ENCODE data around the gene TFAP2C. TPM values are rescaled to one million over a fixed set of nuclear protein-coding genes. Genes with fewer than 3 reads are reported as not detected.

Gene TFAP2C
- total RNA-seq, 1 donor from 2014 or later: 0.50 TPM

DNA sequence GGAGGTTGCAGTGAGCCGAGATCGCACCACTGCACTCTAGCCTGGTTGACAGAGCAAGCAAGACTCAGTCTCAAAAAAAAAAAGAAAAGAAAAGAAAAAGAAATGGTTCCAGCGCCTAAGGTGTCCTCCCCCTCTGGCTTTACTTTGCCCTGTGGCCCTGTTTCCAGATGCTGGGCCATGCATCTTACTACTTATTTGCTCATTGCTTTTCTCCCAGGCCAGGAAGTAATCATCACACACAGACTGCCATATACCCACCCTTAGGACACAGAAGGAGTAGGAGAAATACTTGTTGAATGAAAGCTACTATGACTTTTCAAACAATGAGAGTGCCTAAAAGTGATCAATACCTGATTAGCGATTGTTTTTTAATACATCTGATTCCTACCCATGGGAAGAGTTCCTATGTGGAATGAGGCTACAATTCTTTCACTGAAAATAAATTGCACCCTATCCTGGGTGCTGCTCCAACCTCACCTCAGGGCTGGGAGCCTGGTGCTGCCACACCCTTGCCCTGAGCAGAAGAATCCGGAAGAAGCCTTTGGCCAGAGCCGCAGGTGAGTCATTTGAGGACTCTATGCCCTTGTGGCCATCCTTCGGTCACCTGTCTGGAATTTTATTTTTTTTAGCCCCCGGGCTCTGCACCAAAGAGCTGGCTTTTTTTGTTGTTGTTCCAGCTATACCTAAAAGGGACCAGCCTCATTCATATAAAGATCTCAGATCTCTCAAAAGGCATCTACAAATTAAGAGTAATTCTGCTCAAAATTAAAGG lies 22.7 kb upstream of the TFAP2C start:
- no peak overlapping the region for H3K27ac Mint-ChIP-seq
- H3K9me3 Mint-ChIP-seq (ENCODE audit: low read depth): no peaks in the 10 kb centered on the region
- peaks cover 13% of the 10 kb centered on the region for H3K27me3 Mint-ChIP-seq
- H3K4me1 Mint-ChIP-seq (ENCODE audit: low read depth): peaks cover 8% of the 10 kb centered on the region
- no peaks in the 10 kb centered on the region for H3K36me3 Mint-ChIP-seq (ENCODE audit: insufficient read depth)
- TF ChIP-seq, protein P1, sequence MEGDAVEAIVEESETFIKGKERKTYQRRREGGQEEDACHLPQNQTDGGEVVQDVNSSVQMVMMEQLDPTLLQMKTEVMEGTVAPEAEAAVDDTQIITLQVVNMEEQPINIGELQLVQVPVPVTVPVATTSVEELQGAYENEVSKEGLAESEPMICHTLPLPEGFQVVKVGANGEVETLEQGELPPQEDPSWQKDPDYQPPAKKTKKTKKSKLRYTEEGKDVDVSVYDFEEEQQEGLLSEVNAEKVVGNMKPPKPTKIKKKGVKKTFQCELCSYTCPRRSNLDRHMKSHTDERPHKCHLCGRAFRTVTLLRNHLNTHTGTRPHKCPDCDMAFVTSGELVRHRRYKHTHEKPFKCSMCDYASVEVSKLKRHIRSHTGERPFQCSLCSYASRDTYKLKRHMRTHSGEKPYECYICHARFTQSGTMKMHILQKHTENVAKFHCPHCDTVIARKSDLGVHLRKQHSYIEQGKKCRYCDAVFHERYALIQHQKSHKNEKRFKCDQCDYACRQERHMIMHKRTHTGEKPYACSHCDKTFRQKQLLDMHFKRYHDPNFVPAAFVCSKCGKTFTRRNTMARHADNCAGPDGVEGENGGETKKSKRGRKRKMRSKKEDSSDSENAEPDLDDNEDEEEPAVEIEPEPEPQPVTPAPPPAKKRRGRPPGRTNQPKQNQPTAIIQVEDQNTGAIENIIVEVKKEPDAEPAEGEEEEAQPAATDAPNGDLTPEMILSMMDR (IDR thresholded peaks at IDR 0.05; ENCODE audit: unreplicated experiment): no peak
- no peak for DNase-seq (ENCODE audit: low spot score, unreplicated experiment)
- H3K4me3 Mint-ChIP-seq (ENCODE audit: low read depth): no peak overlapping the region

DNA sequence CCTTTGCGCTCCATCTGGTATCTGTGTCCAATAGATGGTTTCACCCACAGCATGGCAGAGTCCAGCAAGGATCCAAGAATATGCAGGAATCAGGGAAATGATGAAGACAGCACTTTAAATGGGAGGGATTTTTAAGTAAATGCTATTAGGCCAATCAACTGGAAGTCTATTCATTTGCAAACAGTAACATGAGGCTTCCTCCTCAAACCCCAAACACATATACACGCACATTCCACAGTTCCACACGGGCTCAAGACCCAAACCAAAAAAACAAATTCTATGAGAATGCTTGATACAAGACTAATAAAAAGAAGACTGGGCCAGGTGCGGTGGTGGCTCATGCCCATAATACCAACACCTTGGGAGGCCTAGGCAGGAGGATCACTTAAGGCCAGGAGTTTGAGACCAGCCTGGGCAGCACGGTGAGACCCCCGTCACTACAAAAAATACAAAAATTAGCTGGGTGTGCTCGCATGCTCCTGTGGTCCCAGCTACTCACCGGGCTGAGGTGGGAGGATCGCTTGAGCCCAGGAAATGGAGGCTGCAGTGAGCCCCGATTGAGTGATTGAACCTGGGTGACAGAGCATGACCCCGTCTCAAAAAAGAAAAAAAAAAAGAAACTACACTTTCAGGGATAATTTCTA lies 21.9 kb upstream of the TFAP2C start:
- DNase-seq (ENCODE audit: low spot score, unreplicated experiment): no peak
- peaks cover 13% of the 10 kb centered on the region for H3K27me3 Mint-ChIP-seq
- H3K9me3 Mint-ChIP-seq (ENCODE audit: low read depth): no peaks in the 10 kb centered on the region
- TF ChIP-seq, protein P1 (IDR thresholded peaks at IDR 0.05; ENCODE audit: unreplicated experiment): no peak
- no peak overlapping the region for H3K27ac Mint-ChIP-seq
- no peaks in the 10 kb centered on the region for H3K36me3 Mint-ChIP-seq (ENCODE audit: insufficient read depth)
- H3K4me3 Mint-ChIP-seq (ENCODE audit: low read depth): no peak overlapping the region
- H3K4me1 Mint-ChIP-seq (ENCODE audit: low read depth): peaks cover 8% of the 10 kb centered on the region

DNA sequence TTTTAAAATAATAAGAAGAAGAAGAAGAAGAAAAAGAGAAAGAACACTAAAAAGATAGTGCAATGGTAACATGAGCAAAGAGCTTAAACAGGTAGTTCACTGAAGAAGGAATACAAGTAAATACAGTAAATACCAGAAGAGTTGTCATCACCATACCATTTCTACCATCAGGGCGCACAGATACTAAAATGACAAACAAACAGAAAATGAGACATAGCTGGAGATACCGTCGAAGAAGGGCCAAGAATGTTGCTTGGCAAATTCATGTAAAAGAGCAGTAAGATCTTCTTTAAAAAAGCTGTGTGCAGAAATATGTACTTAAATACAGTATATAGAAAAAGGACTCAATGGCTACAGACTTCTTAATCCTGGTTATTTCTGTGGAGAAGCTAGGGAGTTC lies 20.7 kb upstream of the TFAP2C start:
- H3K27ac Mint-ChIP-seq: no peak overlapping the region
- H3K27me3 Mint-ChIP-seq: peaks cover 13% of the 10 kb centered on the region
- TF ChIP-seq, protein P1 (IDR thresholded peaks at IDR 0.05; ENCODE audit: unreplicated experiment): no peak
- DNase-seq (ENCODE audit: low spot score, unreplicated experiment): no peak
- no peaks in the 10 kb centered on the region for H3K36me3 Mint-ChIP-seq (ENCODE audit: insufficient read depth)
- H3K9me3 Mint-ChIP-seq (ENCODE audit: low read depth): no peaks in the 10 kb centered on the region
- H3K4me1 Mint-ChIP-seq (ENCODE audit: low read depth): peaks cover 8% of the 10 kb centered on the region
- H3K4me3 Mint-ChIP-seq (ENCODE audit: low read depth): no peak overlapping the region

DNA sequence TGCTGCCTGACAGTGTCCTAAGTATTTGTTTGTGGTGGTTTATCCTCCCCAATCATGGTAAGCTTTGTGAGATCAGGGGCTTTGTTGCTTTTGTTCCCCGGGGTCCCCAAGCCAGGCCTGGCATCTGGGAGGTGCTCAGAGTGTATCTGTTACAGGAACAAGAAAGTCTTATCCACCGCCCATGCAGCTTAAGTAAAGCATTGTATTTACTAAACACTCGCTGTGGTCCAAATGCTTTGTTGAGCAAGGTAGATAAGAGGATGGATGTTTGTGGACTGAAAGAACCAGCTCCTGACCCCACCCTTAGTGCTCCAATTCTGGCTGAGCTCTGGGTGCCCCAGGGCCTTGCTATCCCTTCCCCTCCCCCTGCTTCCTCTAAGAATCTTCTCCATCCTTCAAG lies 19.8 kb upstream of the TFAP2C start:
- Mint-ChIP-seq H3K27ac (no peak overlapping the region), H3K4me1 (ENCODE audit: low read depth) (peaks cover 8% of the 10 kb centered on the region), H3K9me3 (ENCODE audit: low read depth) (no peaks in the 10 kb centered on the region), H3K4me3 (ENCODE audit: low read depth) (no peak overlapping the region), H3K27me3 (peaks cover 13% of the 10 kb centered on the region), H3K36me3 (ENCODE audit: insufficient read depth) (no peaks in the 10 kb centered on the region)
- DNase-seq (ENCODE audit: low spot score, unreplicated experiment): no peak
- TF ChIP-seq, protein P1 (IDR thresholded peaks at IDR 0.05; ENCODE audit: unreplicated experiment): no peak

DNA sequence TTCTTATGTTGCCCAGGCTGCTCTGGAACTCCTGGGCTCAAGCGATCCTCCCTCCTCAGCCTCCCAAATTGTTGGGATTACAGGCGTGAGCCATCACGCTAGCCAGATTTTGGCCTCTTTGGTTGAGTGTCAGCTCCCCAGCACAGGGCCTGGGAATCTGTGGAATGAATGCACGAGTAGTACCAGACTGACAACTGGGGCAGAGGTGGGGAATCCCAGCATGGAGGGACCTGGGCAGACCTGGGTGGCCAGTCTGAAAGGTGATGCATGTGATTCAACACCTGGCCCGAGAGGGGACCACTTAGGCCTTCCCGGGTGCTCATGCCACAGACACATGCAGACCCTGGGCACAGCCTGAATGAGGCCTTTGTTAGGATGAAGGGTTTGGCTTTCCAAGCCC lies 19.0 kb upstream of the TFAP2C start:
- H3K9me3 Mint-ChIP-seq (ENCODE audit: low read depth): no peaks in the 10 kb centered on the region
- no peaks in the 10 kb centered on the region for H3K36me3 Mint-ChIP-seq (ENCODE audit: insufficient read depth)
- DNase-seq (ENCODE audit: low spot score, unreplicated experiment): no peak
- H3K27me3 Mint-ChIP-seq: peaks cover 13% of the 10 kb centered on the region
- TF ChIP-seq, protein P1 (IDR thresholded peaks at IDR 0.05; ENCODE audit: unreplicated experiment): no peak
- peaks cover 8% of the 10 kb centered on the region for H3K4me1 Mint-ChIP-seq (ENCODE audit: low read depth)
- H3K27ac Mint-ChIP-seq: no peak overlapping the region
- H3K4me3 Mint-ChIP-seq (ENCODE audit: low read depth): no peak overlapping the region

Data from progenitor cell of endocrine pancreas (in vitro differentiated cells).